Mesothelial cell of epicardium (in vitro differentiated cells): ENCODE measurements around the gene SACS. TPM values are rescaled to one million over a fixed set of nuclear protein-coding genes. Genes with fewer than 3 reads are reported as not detected.

Experiments used
- DNase-seq, 2 experiments: peaks; one replicate each; pipeline ENCODE4 v3.0.0; 2021; ENCODE audit warnings: low spot score in 2 of 2; ENCODE audit not compliant: unreplicated experiment in 2 of 2
- H3K27ac Mint-ChIP-seq: 2 replicates; pipeline ENCODE4 v1.8.0; 2021; ENCODE audit warnings: mixed read lengths
- H3K27me3 Mint-ChIP-seq: 2 replicates; pipeline ENCODE4 v1.8.0; 2021; ENCODE audit warnings: low read depth, mixed read lengths
- H3K36me3 Mint-ChIP-seq: 2 replicates; pipeline ENCODE4 v1.8.0; 2021; ENCODE audit warnings: mixed read lengths
- H3K4me1 Mint-ChIP-seq: 2 replicates; pipeline ENCODE4 v1.8.0; 2021; ENCODE audit warnings: mixed read lengths
- H3K4me3 Mint-ChIP-seq: 2 replicates; pipeline ENCODE4 v1.8.0; 2021; ENCODE audit warnings: mild to moderate bottlenecking, moderate library complexity, mixed read lengths
- H3K9me3 Mint-ChIP-seq: 2 replicates; pipeline ENCODE4 v1.8.0; 2021; ENCODE audit warnings: mixed read lengths
- total RNA-seq: library from RNA; stranded (reverse); gene quantifications from 3 replicates; pipeline ENCODE4 v1.2.1, GENCODE V29; 2021
- TF ChIP-seq, protein P1 (sequence below): fragments of 200-600 bp; sonication (generic); IDR thresholded peaks from one replicate; pipeline ENCODE4 v1.5.0; 2021; ENCODE audit warnings: antibody characterized with exemption; ENCODE audit not compliant: unreplicated experiment

The SACS gene
- total RNA-seq, 1 donor from 2014 or later: 18.7 TPM

DNA sequence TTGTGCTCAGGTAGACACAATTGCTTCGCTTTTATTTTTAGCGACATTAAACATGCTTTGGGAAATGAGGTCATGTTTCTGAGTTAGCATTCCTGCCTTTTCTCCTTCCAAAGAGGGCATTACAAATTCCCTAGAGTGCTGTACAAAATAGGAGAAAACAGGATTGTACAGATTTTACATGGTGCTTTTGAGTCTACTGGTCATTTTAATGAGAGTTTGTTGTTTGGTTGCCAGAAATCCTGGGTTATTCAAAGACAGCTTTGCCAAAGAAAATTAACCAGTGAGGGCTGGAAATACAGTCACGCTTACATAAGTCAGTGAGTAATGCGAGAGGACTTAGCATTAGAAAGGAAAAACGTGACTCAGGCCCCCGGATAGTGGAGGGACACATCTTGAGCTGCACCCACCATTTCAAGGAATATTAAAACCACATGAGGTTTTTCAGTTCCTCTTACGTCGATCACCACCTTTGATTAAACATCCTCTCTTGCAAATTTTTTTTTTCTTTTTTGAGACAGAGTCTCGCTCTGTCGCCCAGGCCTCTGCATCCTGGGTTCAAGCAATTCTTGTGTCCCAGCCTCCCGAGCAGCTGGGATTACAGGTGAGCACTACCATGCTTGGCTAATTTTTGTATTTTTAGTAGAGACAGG, 55.4 kb downstream of the SACS start:
- H3K27me3 Mint-ChIP-seq: no peaks in the 10 kb centered on the region
- H3K4me3 Mint-ChIP-seq: no peak overlapping the region
- no peak for DNase-seq
- TF ChIP-seq, protein P1, sequence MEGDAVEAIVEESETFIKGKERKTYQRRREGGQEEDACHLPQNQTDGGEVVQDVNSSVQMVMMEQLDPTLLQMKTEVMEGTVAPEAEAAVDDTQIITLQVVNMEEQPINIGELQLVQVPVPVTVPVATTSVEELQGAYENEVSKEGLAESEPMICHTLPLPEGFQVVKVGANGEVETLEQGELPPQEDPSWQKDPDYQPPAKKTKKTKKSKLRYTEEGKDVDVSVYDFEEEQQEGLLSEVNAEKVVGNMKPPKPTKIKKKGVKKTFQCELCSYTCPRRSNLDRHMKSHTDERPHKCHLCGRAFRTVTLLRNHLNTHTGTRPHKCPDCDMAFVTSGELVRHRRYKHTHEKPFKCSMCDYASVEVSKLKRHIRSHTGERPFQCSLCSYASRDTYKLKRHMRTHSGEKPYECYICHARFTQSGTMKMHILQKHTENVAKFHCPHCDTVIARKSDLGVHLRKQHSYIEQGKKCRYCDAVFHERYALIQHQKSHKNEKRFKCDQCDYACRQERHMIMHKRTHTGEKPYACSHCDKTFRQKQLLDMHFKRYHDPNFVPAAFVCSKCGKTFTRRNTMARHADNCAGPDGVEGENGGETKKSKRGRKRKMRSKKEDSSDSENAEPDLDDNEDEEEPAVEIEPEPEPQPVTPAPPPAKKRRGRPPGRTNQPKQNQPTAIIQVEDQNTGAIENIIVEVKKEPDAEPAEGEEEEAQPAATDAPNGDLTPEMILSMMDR: no peak
- peaks cover 24% of the 10 kb centered on the region for H3K4me1 Mint-ChIP-seq
- H3K9me3 Mint-ChIP-seq: peaks cover 5% of the 10 kb centered on the region
- H3K36me3 Mint-ChIP-seq: no peaks in the 10 kb centered on the region
- peak overlapping the region; percentile 91 for H3K27ac Mint-ChIP-seq

DNA sequence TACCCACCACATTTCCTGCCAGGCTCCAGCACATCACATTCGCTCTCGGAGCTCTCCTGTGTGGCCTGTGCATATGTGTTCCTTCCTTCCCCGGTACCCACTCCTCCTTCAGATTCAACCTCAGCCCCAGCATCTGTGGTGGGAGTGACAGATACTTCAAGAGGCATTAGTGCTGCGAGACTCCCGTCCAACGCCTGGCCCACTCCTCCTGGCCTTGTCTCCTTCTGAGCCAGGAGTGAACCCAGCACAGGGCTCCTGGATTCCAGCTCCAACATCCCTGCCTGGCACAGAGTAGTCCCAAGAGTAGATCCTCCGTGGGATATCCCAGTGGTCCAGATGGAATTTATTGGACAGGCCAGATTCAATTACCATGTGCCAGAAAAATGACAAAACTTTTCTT, 55.9 kb downstream of the SACS start:
- H3K27ac Mint-ChIP-seq: peak overlapping the region; percentile 91
- H3K4me1 Mint-ChIP-seq: peaks cover 24% of the 10 kb centered on the region
- no peak for DNase-seq
- H3K9me3 Mint-ChIP-seq: peaks cover 5% of the 10 kb centered on the region
- TF ChIP-seq, protein P1: no peak
- no peak overlapping the region for H3K4me3 Mint-ChIP-seq
- H3K36me3 Mint-ChIP-seq: peaks cover 1% of the 10 kb centered on the region
- H3K27me3 Mint-ChIP-seq: no peaks in the 10 kb centered on the region

DNA sequence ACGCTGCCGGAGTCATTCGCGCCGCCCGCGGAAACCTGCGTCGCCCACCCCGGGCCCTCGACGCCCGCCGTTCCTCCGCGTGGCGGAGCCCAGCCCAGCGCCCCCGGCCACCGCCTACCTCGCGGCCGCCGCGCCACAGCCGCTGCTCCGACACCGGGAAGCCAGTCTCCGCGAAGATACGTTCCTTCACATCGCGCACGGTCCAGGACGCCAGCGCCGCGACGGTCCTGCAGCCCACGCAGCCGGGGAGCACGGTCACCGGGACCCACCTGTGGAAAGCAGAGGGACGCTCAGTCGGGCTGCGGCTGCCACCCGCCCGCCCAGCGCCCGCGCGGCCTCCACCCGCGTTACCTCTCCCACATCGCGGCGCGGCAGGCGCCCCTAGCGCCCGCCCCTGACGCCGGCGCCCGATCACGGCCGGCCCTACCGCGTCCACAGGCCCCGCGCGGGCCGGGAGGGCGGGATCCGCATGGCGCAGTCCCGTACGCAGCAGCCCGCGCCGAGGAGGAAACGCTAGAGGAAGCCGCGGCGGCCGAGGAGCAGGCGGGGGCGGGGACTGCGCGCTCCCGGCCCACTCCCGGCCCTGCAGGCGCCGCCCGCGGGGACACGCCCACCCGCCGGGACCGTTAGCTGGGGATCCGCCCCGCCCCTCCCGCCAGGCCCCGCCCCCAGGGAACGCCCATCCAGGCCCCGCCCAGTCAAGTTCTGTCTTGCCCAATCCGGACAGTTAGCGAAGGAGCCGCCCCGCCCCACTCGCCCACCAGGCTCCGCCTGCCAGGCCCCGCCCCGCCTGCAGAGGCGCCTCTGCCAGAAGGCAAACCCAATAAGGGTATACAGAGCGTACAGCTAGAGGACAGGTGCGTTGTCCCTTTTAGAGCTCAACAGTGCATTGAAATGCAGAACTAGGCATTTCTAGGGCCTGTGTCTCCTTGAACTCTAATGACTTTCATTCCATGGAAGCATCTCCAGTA, 58.2 kb downstream of the SACS start:
- DNase-seq: peak; percentile 91 to 92

DNA sequence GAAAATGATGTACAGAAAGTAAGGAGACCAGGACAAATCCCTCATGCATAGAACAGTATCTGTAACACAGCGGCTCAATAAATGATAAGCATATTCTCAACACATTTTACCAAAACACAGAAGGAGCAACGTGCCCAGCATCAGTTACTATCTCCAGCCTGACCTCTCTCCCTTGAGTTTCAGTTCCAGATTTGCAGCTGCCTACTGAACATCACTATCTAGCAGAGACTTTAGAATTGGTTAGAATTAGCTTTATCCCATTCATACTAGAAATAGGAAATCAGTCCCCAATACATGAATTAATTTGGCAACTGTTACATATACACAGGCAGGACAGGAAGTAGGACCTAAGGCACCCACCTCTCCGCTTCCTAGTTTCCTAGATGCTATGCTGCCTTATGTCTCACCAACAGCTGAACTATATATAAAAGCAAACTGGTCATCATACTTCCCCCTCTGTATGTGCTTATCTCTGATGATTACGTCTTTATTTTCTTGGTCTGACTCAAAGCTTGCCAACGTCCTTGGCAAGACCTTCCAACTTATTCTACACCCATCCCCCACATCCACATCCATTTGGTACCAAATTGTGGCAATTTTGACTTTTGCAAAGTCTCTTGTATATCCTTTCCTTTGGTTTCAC, 61.1 kb downstream of the SACS start:
- Mint-ChIP-seq H3K27me3 (no peaks in the 10 kb centered on the region), H3K27ac (no peak overlapping the region), H3K4me3 (no peak overlapping the region), H3K4me1 (peaks cover 8% of the 10 kb centered on the region), H3K36me3 (peaks cover 26% of the 10 kb centered on the region), H3K9me3 (peaks cover 1% of the 10 kb centered on the region)
- TF ChIP-seq, protein P1: no peak
- DNase-seq: no peak

More for the DNA sequence above, 58.2 kb downstream of the SACS start:
- Mint-ChIP-seq H3K27ac (no peak overlapping the region), H3K4me3 (peak overlapping the region; percentile 66), H3K9me3 (peaks cover 5% of the 10 kb centered on the region), H3K4me1 (peaks cover 21% of the 10 kb centered on the region), H3K36me3 (peaks cover 15% of the 10 kb centered on the region), H3K27me3 (no peaks in the 10 kb centered on the region)
- TF ChIP-seq, protein P1: peak; percentile 26

DNA sequence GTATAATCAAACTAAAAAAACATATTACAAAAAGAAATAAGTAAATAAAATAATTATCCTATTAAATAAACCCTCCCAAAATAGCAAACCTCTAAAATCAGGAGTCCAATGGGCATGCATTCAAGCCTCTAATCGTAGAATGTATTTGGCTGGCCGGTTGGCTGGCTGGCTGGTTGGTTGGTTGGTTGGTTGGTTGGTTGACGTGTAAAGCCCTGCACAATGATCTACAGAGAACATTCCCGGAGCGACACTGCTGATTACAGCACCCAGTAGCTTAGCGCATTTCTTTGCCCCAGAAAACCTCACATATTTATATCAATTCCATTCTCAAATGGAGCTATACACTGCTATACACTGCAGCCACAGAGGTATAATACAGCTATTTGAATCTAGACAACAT, 65.6 kb downstream of the SACS start:
- TF ChIP-seq, protein P1: no peak
- Mint-ChIP-seq H3K4me3 (no peak overlapping the region), H3K27me3 (no peaks in the 10 kb centered on the region), H3K27ac (no peak overlapping the region), H3K4me1 (no peaks in the 10 kb centered on the region), H3K36me3 (peaks cover 52% of the 10 kb centered on the region), H3K9me3 (no peaks in the 10 kb centered on the region)
- DNase-seq: no peak
